Measurements from ENCODE around the gene AGBL4. TPM values are rescaled to one million over a fixed set of nuclear protein-coding genes. Genes with fewer than 3 reads are reported as not detected.

Gene AGBL4
- total RNA-seq, 2 donors from 2014 or later = 0.40 to 5.5 TPM

DNA sequence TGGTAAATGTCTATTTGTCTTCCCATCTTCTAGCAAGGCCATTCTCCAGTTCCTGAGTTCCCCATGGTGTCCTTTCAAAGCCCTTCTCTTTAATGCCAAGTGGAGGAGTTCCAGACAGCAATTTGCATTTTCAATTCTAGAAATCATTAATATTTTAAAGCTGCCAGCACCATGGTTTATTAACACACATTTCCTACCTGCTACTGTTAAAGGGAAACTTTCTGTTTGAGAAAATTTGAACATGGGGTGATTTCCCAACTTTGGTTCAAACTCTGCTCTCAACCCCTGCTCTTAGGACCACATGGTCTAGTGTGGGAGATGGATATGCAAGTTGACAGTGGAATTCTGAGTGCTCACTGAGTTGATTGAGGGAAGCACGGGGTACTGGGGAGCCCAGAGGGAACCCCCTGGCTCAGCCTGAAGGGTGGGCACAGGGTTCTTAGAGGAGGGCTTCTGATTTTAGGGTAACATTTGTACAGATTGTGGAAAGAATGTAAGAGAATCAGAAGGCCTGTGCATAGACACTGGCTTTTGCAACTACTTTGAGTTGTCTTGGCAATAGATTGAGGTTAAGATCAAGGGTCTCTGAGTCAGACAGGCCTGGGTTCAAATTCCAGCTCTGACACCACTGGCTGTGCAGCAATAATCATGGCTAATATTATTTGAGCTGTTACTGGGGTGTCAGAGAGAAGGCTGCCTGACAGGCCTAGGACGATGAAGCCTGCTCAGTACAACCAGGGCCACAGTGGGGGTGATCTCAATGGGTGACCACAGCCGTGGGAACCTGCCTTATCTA lies 1344.8 kb downstream of the AGBL4 start:
- TF ChIP-seq CTCF (conservative IDR thresholded peaks at IDR 0.05) = no peak
- Mint-ChIP-seq H3K4me3 (no peak overlapping the region), H3K36me3 (ENCODE audit: low read depth) (no peaks in the 10 kb centered on the region)

GRCh38 chr1:48677306-48678287 lies 1346.2 kb downstream of the AGBL4 start:
- TF ChIP-seq CTCF (conservative IDR thresholded peaks at IDR 0.05) = peak; percentile 91
- Mint-ChIP-seq H3K36me3 (ENCODE audit: low read depth) (no peaks in the 10 kb centered on the region), H3K9me3 (no peaks in the 10 kb centered on the region)

More for the DNA sequence above, 1344.8 kb downstream of the AGBL4 start:
- Mint-ChIP-seq H3K27me3 (ENCODE audit: insufficient read depth) (peaks cover 2% of the 10 kb centered on the region), H3K4me1 (peaks cover 29% of the 10 kb centered on the region), H3K27ac (no peak overlapping the region), H3K9me3 (no peaks in the 10 kb centered on the region)
- WGBS, 2 experiments (ENCODE audit: insufficient coverage in 1 of 2, insufficient read length in 1 of 2) = 89 to 90% methylated on average over 2 to 3 of the region's 3 CpGs
- no peak overlapping the region for H3K27ac ChIP-seq (ENCODE audit: low read depth, low read length)
- no peak overlapping the region for H3K9ac ChIP-seq (ENCODE audit: extremely low read depth, low read length, poor library complexity, severe bottlenecking)
- H3K4me3 ChIP-seq (ENCODE audit: low read length) = no peak overlapping the region
- H3K9me3 ChIP-seq (ENCODE audit: control insufficient read depth, low read length) = no peaks in the 10 kb centered on the region
- H3K36me3 ChIP-seq (ENCODE audit: control insufficient read depth, insufficient read depth, low read length) = no peaks in the 10 kb centered on the region
- H3K4me1 ChIP-seq (ENCODE audit: control insufficient read depth, insufficient read depth, low read length) = peaks cover 14% of the 10 kb centered on the region
- DNase-seq = no peak
- no peaks in the 10 kb centered on the region for H3K27me3 ChIP-seq (ENCODE audit: control insufficient read depth, insufficient read depth, low read length, poor library complexity, severe bottlenecking)

GRCh38 chr1:48676822-48677221 lies 1346.9 kb downstream of the AGBL4 start:
- Histone ChIP-seq H3K4me1 (ENCODE audit: control insufficient read depth, insufficient read depth, low read length) (peaks cover 18% of the 10 kb centered on the region), H3K36me3 (ENCODE audit: control insufficient read depth, insufficient read depth, low read length) (no peaks in the 10 kb centered on the region), H3K27ac (ENCODE audit: low read depth, low read length) (no peak overlapping the region), H3K9me3 (ENCODE audit: control insufficient read depth, low read length) (no peaks in the 10 kb centered on the region), H3K27me3 (ENCODE audit: control insufficient read depth, insufficient read depth, low read length, poor library complexity, severe bottlenecking) (no peaks in the 10 kb centered on the region), H3K9ac (ENCODE audit: extremely low read depth, low read length, poor library complexity, severe bottlenecking) (no peak overlapping the region), H3K4me3 (ENCODE audit: low read length) (no peak overlapping the region)
- H3K4me3 Mint-ChIP-seq = no peak overlapping the region
- no peaks in the 10 kb centered on the region for H3K36me3 Mint-ChIP-seq (ENCODE audit: low read depth)
- no peak for TF ChIP-seq CTCF (conservative IDR thresholded peaks at IDR 0.05)
- H3K27me3 Mint-ChIP-seq (ENCODE audit: insufficient read depth) = peaks cover 2% of the 10 kb centered on the region
- WGBS, 2 experiments (ENCODE audit: insufficient coverage in 1 of 2, insufficient read length in 1 of 2) = 74 to 100% methylated on average over 1 to 2 of the region's 2 CpGs
- H3K9me3 Mint-ChIP-seq = no peaks in the 10 kb centered on the region
- DNase-seq = no peak
- H3K4me1 Mint-ChIP-seq = peaks cover 46% of the 10 kb centered on the region
- H3K27ac Mint-ChIP-seq = no peak overlapping the region

More at GRCh38 chr1:48677306-48678287, 1346.2 kb downstream of the AGBL4 start:
- peaks cover 42% of the 10 kb centered on the region for H3K4me1 Mint-ChIP-seq
- peak; percentile 89 for DNase-seq
- no peak overlapping the region for H3K4me3 Mint-ChIP-seq
- peaks cover 18% of the 10 kb centered on the region for H3K4me1 ChIP-seq (ENCODE audit: control insufficient read depth, insufficient read depth, low read length)
- no peak overlapping the region for H3K27ac Mint-ChIP-seq
- no peak overlapping the region for H3K9ac ChIP-seq (ENCODE audit: extremely low read depth, low read length, poor library complexity, severe bottlenecking)
- H3K27me3 Mint-ChIP-seq (ENCODE audit: insufficient read depth) = peaks cover 2% of the 10 kb centered on the region
- H3K36me3 ChIP-seq (ENCODE audit: control insufficient read depth, insufficient read depth, low read length) = no peaks in the 10 kb centered on the region
- H3K27ac ChIP-seq (ENCODE audit: low read depth, low read length) = no peak overlapping the region
- no peaks in the 10 kb centered on the region for H3K27me3 ChIP-seq (ENCODE audit: control insufficient read depth, insufficient read depth, low read length, poor library complexity, severe bottlenecking)
- 66 to 74% methylated on average over 16 to 22 of the region's 22 CpGs for WGBS, 2 experiments (ENCODE audit: insufficient coverage in 1 of 2, insufficient read length in 1 of 2)
- no peaks in the 10 kb centered on the region for H3K9me3 ChIP-seq (ENCODE audit: control insufficient read depth, low read length)
- H3K4me3 ChIP-seq (ENCODE audit: low read length) = no peak overlapping the region
